Activated CD8-positive, alpha-beta memory T cell treated with anti-CD3 and anti-CD28 coated beads, Interleukin-2, amount 50 U/mL, for 4 hours (primary cell): Measurements from ENCODE around the gene NCOR1.
"Not testable (repeated sequence)": the region's sequence is repeated elsewhere in the genome, so short reads cannot be mapped to it uniquely, and the experiment has no call there.

Experiments
- DNase-seq: peaks from one replicate; pipeline ENCODE4 v3.0.0-alpha.2; 2020

NCOR1 gene

DNA sequence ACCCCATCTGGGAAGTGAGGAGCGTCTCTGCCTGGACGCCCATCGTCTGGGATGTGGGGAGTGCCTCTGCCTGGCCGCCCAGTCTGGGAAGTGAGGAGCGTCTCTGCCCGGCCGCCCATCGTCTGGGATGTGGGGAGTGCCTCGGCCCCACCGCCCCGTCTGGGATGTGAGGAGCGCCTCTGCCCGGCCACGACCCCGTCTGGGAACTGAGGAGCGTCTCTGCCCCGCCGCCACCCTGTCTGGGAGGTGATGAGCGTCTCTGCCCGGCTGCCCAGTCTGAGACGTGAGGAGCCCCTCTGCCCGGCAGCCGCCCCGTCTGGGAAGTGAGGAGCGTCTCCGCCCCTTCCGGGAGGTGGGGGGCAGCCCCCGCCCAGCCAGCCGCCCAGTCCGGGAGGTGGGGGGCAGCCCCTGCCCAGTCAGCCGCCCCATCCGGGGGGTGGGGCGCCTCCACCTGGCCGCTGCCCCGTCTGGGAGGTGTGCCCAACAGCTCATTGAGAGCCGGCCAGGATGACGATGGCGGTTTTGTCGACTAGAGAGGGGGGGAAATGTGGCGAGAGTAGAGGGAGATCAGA lies 69.9 kb downstream of the NCOR1 start:
- not testable (repeated sequence) for DNase-seq

GRCh38 chr17:16141685-16142084 lies 73.6 kb downstream of the NCOR1 start:
- DNase-seq: no peak

DNA sequence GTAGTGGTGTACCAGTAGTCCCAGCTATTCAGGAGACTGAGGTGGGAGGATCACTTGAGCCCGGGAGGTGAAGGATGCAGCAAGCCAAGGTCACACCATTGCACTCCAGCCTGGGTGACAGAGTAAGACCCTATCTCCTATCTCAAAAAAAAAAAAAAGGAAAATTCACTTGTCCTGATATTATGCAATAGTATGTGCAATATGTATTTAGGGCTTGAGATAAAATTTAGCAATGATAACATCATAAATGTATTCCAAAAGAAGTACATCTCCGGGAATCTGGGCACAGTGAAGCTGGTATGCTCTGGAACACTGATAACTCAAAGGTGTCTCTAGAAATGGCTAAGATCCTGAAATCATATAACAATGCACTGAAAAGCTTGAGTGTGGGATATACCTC lies 74.5 kb downstream of the NCOR1 start:
- no peak for DNase-seq

DNA sequence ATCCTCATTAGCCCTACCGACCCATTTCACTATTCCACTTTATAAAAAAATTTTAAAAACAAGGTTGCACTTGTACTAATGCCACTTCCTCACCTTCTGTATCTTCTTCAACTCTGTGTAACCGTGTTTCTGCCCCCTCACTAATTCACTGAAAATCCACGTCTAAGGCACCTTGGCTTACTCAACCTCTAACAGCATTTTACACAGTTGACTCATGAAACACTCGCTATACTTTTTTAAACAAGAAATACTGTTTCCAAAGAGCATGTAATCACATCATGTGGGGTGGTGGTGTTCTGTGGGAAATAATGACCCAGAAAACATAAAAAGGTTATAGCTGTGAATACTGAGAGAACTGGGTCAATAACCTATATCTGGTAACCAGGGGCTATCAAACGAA lies 79.9 kb downstream of the NCOR1 start:
- no peak for DNase-seq

GRCh38 chr17:16131593-16131992 lies 83.7 kb downstream of the NCOR1 start:
- no peak for DNase-seq

- DNase-seq: no peak
These were observed 85.7 kb downstream of the NCOR1 start for GRCh38 chr17:16129441-16130205.

DNA sequence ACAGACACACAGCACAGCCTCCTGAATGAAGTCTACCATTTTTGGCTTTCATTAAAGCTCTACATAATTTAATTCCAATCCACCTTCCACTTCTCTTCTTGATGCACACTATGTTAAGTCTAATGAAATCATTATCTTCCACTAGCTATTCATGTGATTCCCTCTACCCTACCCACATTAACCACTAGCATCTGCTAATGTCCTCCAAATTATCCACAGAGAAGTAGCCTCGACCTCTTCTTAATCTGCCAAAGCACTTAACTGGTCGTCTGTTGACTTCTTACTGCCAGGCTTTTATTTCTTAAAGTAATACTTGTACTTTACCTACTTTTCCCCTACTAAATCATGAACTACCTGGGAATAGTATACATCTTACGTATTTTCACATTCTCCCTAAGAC lies 91.8 kb downstream of the NCOR1 start:
- DNase-seq: no peak

- DNase-seq: no peak
These were observed 92.5 kb downstream of the NCOR1 start for GRCh38 chr17:16122697-16123434.

- no peak for DNase-seq
These were observed 93.4 kb downstream of the NCOR1 start for GRCh38 chr17:16121915-16122314.

- no peak for DNase-seq
These were observed 94.4 kb downstream of the NCOR1 start for GRCh38 chr17:16120937-16121336.

DNA sequence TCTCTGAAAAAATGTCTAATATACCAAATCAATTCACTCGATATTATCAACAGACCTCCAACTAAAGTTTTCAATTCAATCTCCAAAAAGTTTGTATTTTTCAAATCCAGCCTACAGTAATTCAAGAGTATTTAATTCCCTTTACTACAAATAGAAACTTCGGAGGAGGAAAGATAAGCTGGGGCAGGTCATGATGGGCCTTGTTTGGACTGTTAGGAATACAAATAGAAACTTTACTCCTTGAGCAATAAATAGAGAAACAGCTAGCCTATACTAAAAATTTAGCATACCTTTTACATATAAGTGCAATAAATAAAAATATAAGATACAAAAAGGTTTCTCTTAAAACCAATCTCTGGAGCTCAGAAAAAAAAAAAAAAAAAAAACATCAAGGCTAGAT lies 98.2 kb downstream of the NCOR1 start:
- no peak for DNase-seq

DNA sequence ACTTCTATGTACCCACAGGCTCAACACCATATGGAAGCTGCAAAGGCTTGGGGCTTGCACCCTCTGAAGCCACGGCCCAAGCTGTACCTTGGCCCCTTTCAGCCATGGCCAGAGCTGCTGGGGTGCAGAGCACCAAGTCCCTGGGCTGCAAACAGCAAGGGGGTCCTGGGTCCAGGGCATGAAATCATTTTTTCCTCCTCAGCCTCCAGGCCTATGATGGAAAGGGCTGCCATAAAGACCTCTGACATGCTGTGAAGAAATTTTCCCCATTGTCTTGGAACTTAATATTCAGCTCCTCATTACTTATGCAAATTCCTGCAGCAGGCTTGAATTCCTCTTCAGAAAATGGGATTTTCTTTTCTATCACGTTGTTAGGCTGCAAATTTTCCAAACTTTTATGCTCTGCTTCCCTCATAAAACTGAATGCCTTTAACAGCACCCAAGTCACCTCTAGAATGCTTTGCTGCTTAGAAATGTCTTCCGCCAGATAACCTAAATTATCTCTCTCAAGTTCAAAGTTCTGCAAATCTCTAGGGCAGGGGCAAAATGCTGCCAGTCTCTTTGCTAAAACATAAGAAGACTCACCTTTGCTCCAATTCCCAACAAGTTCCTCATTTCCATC lies 100.1 kb downstream of the NCOR1 start:
- DNase-seq: not testable (repeated sequence)

GRCh38 chr17:16108871-16109270 lies 106.5 kb downstream of the NCOR1 start:
- no peak for DNase-seq

- DNase-seq: no peak
These were observed 106.9 kb downstream of the NCOR1 start for GRCh38 chr17:16108386-16108785.

- DNase-seq: no peak
These were observed 108.1 kb downstream of the NCOR1 start for GRCh38 chr17:16107165-16107770.

DNA sequence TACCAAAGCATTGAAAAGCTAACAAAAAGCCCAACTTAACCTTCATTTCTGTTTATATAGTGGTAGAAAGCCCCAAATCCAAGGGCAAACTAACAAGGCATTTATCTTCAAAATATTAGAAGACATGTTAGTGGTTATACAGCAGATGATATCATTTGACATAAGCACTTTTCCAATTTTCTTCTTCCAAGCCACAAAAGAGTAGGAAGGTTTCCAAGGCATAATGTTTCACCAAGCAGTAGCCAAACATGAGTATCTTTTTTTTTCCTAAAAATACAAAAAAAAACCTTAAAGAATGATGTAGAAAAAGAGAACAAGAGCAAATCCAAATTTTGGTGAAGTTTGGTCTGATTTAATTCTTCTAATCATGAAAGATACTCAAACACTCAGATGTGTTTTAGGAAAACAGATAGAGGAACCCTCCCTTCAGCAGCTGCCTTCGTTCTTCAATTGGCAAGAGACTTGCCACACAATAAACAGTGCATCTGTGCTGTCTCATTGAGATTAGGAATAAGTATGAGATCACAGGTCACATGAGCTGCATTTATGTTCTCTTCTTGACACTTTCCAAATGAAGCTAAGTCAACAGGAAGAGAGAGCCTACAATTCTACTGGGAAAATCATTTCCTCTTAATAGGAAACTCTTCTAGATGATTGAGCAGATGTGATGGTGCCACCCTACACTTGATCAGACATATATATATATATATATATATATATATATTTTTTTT lies 109.0 kb downstream of the NCOR1 start:
- no peak for DNase-seq

- DNase-seq: no peak
These were observed 111.1 kb downstream of the NCOR1 start for GRCh38 chr17:16104189-16104588.

- no peak for DNase-seq
These were observed 113.9 kb downstream of the NCOR1 start for GRCh38 chr17:16101440-16101839.

- no peak for DNase-seq
These were observed 114.5 kb downstream of the NCOR1 start for GRCh38 chr17:16100737-16101400.

GRCh38 chr17:16091773-16092172 lies 123.6 kb downstream of the NCOR1 start:
- no peak for DNase-seq

DNA sequence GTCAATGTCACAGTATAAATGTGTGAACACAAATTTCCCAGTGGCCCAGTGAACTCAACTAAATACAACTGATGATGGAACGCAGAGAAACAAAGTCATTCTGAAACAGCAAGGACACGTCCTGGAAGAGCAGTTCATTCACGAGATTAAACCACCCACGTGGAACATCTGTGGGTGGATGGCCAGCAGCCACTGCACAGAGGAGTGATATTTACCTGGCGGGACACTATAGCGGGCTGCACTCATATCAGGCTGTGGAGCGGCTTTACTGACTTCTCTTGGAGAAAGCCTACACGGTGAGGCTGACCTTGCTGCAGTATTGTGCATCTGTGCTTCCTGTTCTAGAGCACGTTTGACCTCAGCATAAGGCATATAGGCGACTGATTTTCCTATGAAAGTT lies 128.4 kb downstream of the NCOR1 start:
- no peak for DNase-seq
